Adrenal gland (tissue), 12 donors: Measurements from ENCODE around the gene TRAF3. TPM values are rescaled to one million over a fixed set of nuclear protein-coding genes. Genes with fewer than 3 reads are reported as not detected.
"Not testable (repeated sequence)": the region's sequence is repeated elsewhere in the genome, so short reads cannot be mapped to it uniquely, and the experiment has no call there.

ENCODE experiments used
- DNase-seq, 7 donors: peaks; one replicate each; pipeline ENCODE4 v3.0.0-alpha.2; 2019 to 2020
- H3K27ac ChIP-seq, 5 donors: fragments of 200-600 bp; sonication (generic) in 4 of 5; 1 replicate in 3 of 5; 2 replicates in 2 of 5; pipeline versions ENCODE4 v1.5.1 to v1.8.0; 2016 to 2020; ENCODE audit warnings: mild to moderate bottlenecking in 1 of 5
- H3K27me3 ChIP-seq: fragments of 200-600 bp; 2 replicates; pipeline ENCODE4 v1.8.0; 2021
- H3K36me3 ChIP-seq, 2 donors: fragments of 200-600 bp; replicated peaks in 1 of 2; 1 replicate in 1 of 2; 2 replicates in 1 of 2; pipeline versions ENCODE4 v1.5.1 to v1.8.0; 2018 to 2022
- H3K4me1 ChIP-seq, 2 donors: fragments of 200-600 bp; replicated peaks in 1 of 2; 1 replicate in 1 of 2; 2 replicates in 1 of 2; pipeline versions ENCODE4 v1.5.1 to v1.8.0; 2018 to 2021
- H3K4me3 ChIP-seq, 4 donors: fragments of 200-600 bp; sonication (generic) in 3 of 4; one replicate each; pipeline ENCODE4 v1.5.1; 2016 to 2018
- H3K9me3 ChIP-seq, 3 donors: fragments of 200-600 bp; sonication (generic) in 1 of 3; replicated peaks in 1 of 3; 1 replicate in 2 of 3; 2 replicates in 1 of 3; pipeline versions ENCODE4 v1.5.1 to v1.8.0; 2016 to 2021
- POLR2A ChIP-seq, 2 donors: fragments of 450-650 bp; IDR thresholded peaks; one replicate each; pipeline ENCODE4 v1.6.1; 2017; ENCODE audit warnings: antibody characterized with exemption in 2 of 2, mild to moderate bottlenecking in 2 of 2, moderate library complexity in 1 of 2
- WGBS, 4 donors: extraction: QIAGEN DNeasy Blood & Tissue Kit in 2 of 4; methylation state at CpG; one replicate each; pipeline versions ENCODE4 v1.1.5 to v1.1.7; 2013 to 2017; 5-methylcytosine and 5-hydroxymethylcytosine counted together
- intact Hi-C, 2 donors: fragments of 100-400 bp; cut with DNase I; formaldehyde crosslinking; loops; one replicate each; pipeline versions ENCODE4 v1.14.1 to v1.15.0; 2022 to 2023
- polyA plus RNA-seq, 3 donors: library from polyadenylated mRNA; stranded (reverse); fragments of 200-250 nt in 2 of 3; fragments of 350-450 nt in 1 of 3; fragmentation: Illumina TruSeq in 1 of 3; extraction: RNeasy Lipid Tissue Mini Kit (QIAGEN cat#74804) in 1 of 3; gene quantifications; one replicate each; pipeline ENCODE4 v1.2.3, GENCODE V29; 2013 to 2014
- total RNA-seq, 9 donors: library from RNA; depleted of rRNA in 4 of 9; stranded (reverse); fragments of >200 nt in 4 of 9; fragments of 120-200 nt in 1 of 9; fragmentation: NEBNext Ultra II Directional in 1 of 9; extraction: Animal tissue kit (Norgen Biotek cat#: 25700) in 1 of 9; gene quantifications; one replicate each; pipeline versions ENCODE4 v1.1.0 to v1.2.4, GENCODE V29; 2013 to 2023
- TF ChIP-seq, protein P1 (sequence below), 6 experiments: fragments of 450-650 bp in 4 of 6; fragments of 200-600 bp in 2 of 6; sonication (generic) in 1 of 6; IDR thresholded peaks; 1 replicate in 5 of 6; 2 replicates in 1 of 6; pipeline versions ENCODE4 v1.5.1 to v1.8.0; 2016 to 2021; ENCODE audit warnings: antibody characterized with exemption in 6 of 6, mild to moderate bottlenecking in 2 of 6, moderate library complexity in 1 of 6
- donor health status: healthy with polysubstance abuse.
- donor health status: Bipolar disorder and iron deficiency.
- donor health status: DM: yes; HTN: yes; CAD: no.
- donor health status: DM: no; HTN: no; CAD: no.
- donor health status: DM: no; HTN: no; CAD: no.
- donor health status: DM: yes; HTN: yes; CAD: no.

Gene TRAF3
- total and polyA plus RNA-seq, 12 donors: 3.7 to 14.5 (median 9.8) TPM

DNA sequence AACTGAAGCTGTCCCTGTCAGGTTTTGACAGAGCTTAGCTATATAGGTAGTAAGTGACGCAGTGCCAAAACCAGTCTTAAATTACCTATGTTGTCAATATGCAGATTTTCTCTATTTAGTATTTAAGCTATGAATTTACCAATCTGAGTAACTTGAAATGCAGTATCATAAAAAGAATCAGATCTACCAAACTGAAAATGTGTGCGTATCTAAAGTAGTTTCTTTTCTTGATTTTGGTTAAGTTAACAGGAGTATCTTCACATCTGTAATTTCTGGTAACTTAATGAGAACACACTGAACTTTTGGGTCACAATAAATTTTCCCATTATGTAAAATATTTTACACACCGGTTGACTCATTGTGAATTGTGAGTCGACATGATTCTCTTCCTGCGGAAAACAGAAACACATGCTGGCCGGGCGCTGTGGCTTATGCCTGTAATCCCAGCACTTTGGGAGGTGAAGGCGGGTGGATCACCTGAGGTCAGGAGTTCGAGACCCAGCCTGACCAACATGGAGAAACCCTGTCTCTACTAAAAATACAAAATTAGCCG lies 45.1 kb downstream of the TRAF3 start:
- Histone ChIP-seq H3K9me3 (no peaks in the 10 kb centered on the region), H3K27ac (no peak overlapping the region), H3K27me3 (no peaks in the 10 kb centered on the region), H3K36me3 (no peaks in the 10 kb centered on the region), H3K4me3 (no peak overlapping the region), H3K4me1 (peaks cover 0 to 5% of the 10 kb centered on the region in 2 donors)
- TF ChIP-seq POLR2A (IDR thresholded peaks at IDR 0.05): no peak
- TF ChIP-seq, protein P1, sequence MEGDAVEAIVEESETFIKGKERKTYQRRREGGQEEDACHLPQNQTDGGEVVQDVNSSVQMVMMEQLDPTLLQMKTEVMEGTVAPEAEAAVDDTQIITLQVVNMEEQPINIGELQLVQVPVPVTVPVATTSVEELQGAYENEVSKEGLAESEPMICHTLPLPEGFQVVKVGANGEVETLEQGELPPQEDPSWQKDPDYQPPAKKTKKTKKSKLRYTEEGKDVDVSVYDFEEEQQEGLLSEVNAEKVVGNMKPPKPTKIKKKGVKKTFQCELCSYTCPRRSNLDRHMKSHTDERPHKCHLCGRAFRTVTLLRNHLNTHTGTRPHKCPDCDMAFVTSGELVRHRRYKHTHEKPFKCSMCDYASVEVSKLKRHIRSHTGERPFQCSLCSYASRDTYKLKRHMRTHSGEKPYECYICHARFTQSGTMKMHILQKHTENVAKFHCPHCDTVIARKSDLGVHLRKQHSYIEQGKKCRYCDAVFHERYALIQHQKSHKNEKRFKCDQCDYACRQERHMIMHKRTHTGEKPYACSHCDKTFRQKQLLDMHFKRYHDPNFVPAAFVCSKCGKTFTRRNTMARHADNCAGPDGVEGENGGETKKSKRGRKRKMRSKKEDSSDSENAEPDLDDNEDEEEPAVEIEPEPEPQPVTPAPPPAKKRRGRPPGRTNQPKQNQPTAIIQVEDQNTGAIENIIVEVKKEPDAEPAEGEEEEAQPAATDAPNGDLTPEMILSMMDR (IDR thresholded peaks at IDR 0.05): no peak
- intact Hi-C loops: no loop called here
- 90 to 97% (median 95%) methylated on average over 10 of the region's 10 CpGs for WGBS, 4 donors
- DNase-seq: no peak

DNA sequence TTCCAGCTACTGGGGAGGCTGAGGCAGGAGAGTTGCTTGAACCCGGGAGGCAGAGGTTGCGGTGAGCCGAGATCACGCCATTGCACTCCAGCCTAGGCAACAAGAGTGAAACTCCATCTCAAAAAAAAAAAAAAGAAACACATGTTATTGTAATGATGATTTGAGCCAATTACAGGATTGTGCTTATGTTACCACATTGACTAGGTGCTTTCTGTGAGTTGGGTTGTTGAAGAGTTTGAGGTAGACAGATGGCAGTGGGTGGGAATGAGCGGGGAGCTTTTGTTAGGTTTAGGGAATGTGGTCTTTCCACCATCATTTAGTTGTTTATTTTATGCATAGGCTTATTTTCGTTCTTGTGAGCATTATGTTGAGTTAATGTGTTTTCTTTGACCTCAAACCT lies 45.6 kb downstream of the TRAF3 start:
- H3K4me3 ChIP-seq, H3K4me1 ChIP-seq, H3K9me3 ChIP-seq, intact Hi-C loops, H3K27ac ChIP-seq, H3K36me3 ChIP-seq, H3K27me3 ChIP-seq, DNase-seq: not testable (repeated sequence)
- 90 to 97% (median 96%) methylated on average over 6 of the region's 6 CpGs for WGBS, 4 donors

DNA sequence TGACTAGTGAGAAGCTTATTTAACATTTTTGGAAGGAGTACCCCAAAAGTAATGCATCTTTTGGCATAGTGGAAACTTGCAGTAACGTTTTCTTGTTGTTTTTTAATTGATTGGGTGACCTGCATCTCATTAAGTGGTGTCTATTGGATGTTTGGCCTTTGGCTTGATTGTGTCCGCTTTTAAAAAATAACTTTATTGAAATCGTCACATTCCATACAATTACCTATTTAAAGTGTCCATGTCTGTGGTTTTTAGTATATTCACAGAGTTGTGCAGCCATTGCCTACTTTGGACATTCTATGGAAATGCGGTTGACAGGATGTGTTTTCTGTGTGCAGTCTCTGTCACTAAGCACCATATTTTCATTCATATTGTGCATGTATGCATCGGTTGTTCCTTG lies 46.3 kb downstream of the TRAF3 start:
- Histone ChIP-seq H3K27ac (no peak overlapping the region), H3K27me3 (no peaks in the 10 kb centered on the region), H3K9me3 (no peaks in the 10 kb centered on the region), H3K4me3 (no peak overlapping the region), H3K36me3 (no peaks in the 10 kb centered on the region), H3K4me1 (no peaks in the 10 kb centered on the region)
- intact Hi-C loops: no loop called here
- TF ChIP-seq, protein P1 (IDR thresholded peaks at IDR 0.05): no peak
- no peak for TF ChIP-seq POLR2A (IDR thresholded peaks at IDR 0.05)
- no peak for DNase-seq
- 88 to 94% (median 92%) methylated on average over 5 of the region's 5 CpGs for WGBS, 4 donors

DNA sequence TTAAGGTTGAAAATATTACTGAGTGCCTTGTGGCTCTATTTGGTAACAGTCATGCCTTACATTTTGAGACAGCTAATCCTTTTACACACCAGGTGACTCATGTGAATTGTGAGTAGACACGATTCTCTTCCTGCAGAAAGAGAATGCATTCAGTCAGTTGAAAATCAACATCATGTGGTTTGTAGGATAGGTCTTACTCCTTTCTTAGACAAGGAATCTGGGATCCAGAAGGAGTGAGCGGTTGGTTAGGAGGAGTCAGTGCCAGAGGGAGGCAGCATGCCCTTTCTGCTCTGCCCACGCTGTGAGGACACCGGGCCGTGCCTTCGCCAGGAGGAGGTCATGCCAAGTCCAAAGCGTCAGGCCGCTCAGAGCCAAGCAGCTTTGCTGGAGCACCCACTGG lies 47.6 kb downstream of the TRAF3 start:
- Histone ChIP-seq H3K27me3 (no peaks in the 10 kb centered on the region), H3K27ac (no peak overlapping the region), H3K9me3 (no peaks in the 10 kb centered on the region), H3K4me3 (no peak overlapping the region), H3K36me3 (no peaks in the 10 kb centered on the region), H3K4me1 (no peaks in the 10 kb centered on the region)
- intact Hi-C loops: no loop called here
- 81 to 92% (median 91%) methylated on average over 8 of the region's 8 CpGs for WGBS, 4 donors
- no peak for DNase-seq
- TF ChIP-seq, protein P1 (IDR thresholded peaks at IDR 0.05): no peak
- no peak for TF ChIP-seq POLR2A (IDR thresholded peaks at IDR 0.05)

DNA sequence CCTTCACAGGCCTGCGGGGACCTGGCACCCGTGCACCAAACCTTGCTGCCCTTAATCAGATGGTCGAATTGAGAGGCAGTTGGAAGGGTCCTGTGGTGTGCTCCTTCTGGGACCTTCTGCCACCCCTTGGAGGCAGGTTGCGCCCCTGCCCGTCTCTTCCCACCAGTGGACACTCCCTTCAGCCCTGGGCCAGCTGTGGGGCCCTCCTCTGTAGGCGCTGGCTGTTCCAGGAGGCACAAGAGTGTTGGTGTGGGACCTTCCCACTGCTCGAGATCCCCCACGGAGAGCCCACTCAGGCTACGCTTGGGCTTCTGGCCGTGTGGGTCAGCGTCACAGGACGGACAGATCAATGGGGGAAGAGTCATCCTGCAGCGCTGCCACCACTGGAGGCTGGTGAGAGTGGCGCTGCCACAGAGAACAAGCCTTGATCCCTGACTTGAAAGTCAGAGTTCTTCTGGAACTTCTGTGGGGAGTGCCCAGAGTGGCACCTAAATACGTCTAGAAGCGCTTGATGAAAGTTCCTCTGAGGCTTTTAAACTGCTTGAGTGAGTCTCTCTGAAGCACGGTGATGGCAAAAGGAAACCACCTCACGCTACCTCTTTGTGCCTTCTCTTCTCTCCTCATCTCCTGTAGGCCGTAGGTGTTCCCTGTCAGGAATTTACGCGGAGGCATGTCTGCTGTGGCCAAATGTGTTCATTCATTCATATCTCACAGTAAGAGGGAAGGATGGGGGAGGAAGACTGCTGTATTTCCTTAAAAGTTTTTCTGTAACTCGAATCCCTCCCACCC lies 48.3 kb downstream of the TRAF3 start:
- intact Hi-C loops: no loop called here
- Histone ChIP-seq H3K4me3 (no peak overlapping the region), H3K9me3 (no peaks in the 10 kb centered on the region), H3K36me3 (no peaks in the 10 kb centered on the region), H3K4me1 (no peaks in the 10 kb centered on the region), H3K27me3 (no peaks in the 10 kb centered on the region), H3K27ac (no peak overlapping the region)
- TF ChIP-seq, protein P1 (IDR thresholded peaks at IDR 0.05): no peak
- no peak for TF ChIP-seq POLR2A (IDR thresholded peaks at IDR 0.05)
- no peak for DNase-seq
- WGBS, 4 donors: 92 to 95% (median 93%) methylated on average over 16 to 22 of the region's 22 CpGs
